Liver (tissue), 3 donors: ENCODE measurements around the gene POPDC3.

Source experiments
- GABPA ChIP-seq, 2 donors: IDR thresholded peaks in 1 of 2; conservative IDR thresholded peaks in 1 of 2; 2 replicates each; pipeline ENCODE4 v1.6.1; 2016; ENCODE audit warnings: antibody characterized with exemption in 2 of 2, mild to moderate bottlenecking in 1 of 2, moderate library complexity in 1 of 2
- HNF4G ChIP-seq: IDR thresholded peaks from 2 replicates; pipeline ENCODE4 v1.6.1; 2016; ENCODE audit warnings: antibody characterized with exemption
- RAD21 ChIP-seq, 2 donors: IDR thresholded peaks; 2 replicates each; pipeline ENCODE4 v1.6.1; 2016; ENCODE audit warnings: antibody characterized with exemption in 2 of 2, mild to moderate bottlenecking in 2 of 2
- TAF1 ChIP-seq: conservative IDR thresholded peaks from 2 replicates; pipeline ENCODE4 v1.6.1; 2016; ENCODE audit warnings: antibody characterized with exemption, mild to moderate bottlenecking
- TF ChIP-seq, protein P1 (sequence below): fragments of 150-350 bp; IDR thresholded peaks from 2 replicates; pipeline ENCODE4 v1.5.1; 2017; ENCODE audit warnings: improper control_type of control experiment, low read depth, low read length; ENCODE audit not compliant: missing input control
- TF ChIP-seq, protein P2 (sequence below): IDR thresholded peaks from 2 replicates; pipeline ENCODE4 v1.6.1; 2016; ENCODE audit warnings: antibody characterized with exemption
- TF ChIP-seq, protein P3 (sequence below): IDR thresholded peaks from 2 replicates; pipeline ENCODE4 v1.6.1; 2016; ENCODE audit warnings: antibody characterized with exemption, mild to moderate bottlenecking
- donor health status: healthy.
- donor health status: healthy.

DNA sequence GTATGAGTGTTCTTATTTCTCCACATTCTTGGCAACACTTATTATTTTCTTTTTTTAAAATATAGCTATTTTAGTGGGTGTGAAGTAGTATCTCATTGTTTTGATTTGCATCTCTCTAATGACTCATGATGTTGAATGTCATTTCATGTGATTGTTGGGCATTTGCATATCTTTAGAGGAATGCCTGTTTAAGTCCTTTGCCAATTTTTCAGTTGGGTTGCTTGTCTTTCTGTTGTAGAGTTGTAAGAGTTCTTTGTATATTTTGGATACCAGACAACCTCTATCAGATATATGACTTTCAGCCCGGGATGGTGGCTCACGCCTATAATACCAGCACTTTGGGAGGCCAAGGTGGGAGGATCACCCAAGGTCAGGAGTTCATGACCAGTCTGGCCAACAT, 5.1 kb upstream of the POPDC3 start:
- TF ChIP-seq TAF1 (no peak), RAD21 (IDR thresholded peaks at IDR 0.05) (no peak), GABPA (IDR thresholded peaks at IDR 0.05 in 1 of 2, conservative IDR thresholded peaks at IDR 0.05 in 1 of 2) (no peak), HNF4G (no peak)
- TF ChIP-seq, protein P1, sequence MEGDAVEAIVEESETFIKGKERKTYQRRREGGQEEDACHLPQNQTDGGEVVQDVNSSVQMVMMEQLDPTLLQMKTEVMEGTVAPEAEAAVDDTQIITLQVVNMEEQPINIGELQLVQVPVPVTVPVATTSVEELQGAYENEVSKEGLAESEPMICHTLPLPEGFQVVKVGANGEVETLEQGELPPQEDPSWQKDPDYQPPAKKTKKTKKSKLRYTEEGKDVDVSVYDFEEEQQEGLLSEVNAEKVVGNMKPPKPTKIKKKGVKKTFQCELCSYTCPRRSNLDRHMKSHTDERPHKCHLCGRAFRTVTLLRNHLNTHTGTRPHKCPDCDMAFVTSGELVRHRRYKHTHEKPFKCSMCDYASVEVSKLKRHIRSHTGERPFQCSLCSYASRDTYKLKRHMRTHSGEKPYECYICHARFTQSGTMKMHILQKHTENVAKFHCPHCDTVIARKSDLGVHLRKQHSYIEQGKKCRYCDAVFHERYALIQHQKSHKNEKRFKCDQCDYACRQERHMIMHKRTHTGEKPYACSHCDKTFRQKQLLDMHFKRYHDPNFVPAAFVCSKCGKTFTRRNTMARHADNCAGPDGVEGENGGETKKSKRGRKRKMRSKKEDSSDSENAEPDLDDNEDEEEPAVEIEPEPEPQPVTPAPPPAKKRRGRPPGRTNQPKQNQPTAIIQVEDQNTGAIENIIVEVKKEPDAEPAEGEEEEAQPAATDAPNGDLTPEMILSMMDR = no peak
- TF ChIP-seq, protein P2, sequence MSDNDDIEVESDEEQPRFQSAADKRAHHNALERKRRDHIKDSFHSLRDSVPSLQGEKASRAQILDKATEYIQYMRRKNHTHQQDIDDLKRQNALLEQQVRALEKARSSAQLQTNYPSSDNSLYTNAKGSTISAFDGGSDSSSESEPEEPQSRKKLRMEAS = no peak
- TF ChIP-seq, protein P3, sequence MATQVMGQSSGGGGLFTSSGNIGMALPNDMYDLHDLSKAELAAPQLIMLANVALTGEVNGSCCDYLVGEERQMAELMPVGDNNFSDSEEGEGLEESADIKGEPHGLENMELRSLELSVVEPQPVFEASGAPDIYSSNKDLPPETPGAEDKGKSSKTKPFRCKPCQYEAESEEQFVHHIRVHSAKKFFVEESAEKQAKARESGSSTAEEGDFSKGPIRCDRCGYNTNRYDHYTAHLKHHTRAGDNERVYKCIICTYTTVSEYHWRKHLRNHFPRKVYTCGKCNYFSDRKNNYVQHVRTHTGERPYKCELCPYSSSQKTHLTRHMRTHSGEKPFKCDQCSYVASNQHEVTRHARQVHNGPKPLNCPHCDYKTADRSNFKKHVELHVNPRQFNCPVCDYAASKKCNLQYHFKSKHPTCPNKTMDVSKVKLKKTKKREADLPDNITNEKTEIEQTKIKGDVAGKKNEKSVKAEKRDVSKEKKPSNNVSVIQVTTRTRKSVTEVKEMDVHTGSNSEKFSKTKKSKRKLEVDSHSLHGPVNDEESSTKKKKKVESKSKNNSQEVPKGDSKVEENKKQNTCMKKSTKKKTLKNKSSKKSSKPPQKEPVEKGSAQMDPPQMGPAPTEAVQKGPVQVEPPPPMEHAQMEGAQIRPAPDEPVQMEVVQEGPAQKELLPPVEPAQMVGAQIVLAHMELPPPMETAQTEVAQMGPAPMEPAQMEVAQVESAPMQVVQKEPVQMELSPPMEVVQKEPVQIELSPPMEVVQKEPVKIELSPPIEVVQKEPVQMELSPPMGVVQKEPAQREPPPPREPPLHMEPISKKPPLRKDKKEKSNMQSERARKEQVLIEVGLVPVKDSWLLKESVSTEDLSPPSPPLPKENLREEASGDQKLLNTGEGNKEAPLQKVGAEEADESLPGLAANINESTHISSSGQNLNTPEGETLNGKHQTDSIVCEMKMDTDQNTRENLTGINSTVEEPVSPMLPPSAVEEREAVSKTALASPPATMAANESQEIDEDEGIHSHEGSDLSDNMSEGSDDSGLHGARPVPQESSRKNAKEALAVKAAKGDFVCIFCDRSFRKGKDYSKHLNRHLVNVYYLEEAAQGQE = no peak
